ENCODE results near the gene FAM90A1. TPM values are rescaled to one million over a fixed set of nuclear protein-coding genes. Genes with fewer than 3 reads are reported as not detected.
"Not testable (repeated sequence)": the region's sequence is repeated elsewhere in the genome, so short reads cannot be mapped to it uniquely, and the experiment has no call there.

Gene FAM90A1
- total and polyA plus RNA-seq, 2 donors (not counting 1 experiment from before 2014, with no cell fraction given), result 0.05 to 0.33 TPM

DNA sequence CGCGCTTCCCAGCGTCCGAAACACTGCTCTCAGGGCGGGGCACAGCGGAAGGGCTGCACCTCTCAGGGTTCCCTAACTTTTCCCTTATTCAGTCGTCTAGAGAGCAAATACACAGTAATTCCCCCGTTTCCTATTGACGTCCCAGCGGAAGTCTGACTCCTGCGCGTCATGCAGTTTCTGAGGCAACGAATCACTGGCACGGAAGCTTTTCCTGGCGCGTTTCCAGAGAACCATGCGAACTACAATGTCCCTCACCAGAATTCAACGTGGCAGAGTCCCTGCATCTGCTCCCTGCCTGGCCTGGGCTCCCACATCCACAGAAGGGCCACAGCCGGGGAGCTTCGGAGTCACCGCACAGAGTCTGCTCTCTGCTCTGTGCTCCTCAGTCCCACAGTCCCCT is 6.0 kb downstream of the FAM90A1 start:
- H4K20me1 ChIP-seq (ENCODE audit: control insufficient read depth, extremely low read depth, insufficient read depth, low read length); H3K27ac ChIP-seq (ENCODE audit: insufficient read depth, low read length); H3K79me2 ChIP-seq (ENCODE audit: control insufficient read depth, insufficient read depth, low read length); H2AFZ ChIP-seq (ENCODE audit: low read length); H3K27me3 ChIP-seq (ENCODE audit: control insufficient read depth, insufficient read depth, low read length); H3K4me2 ChIP-seq (ENCODE audit: extremely low read depth, insufficient read depth, low read length); DNase-seq (ENCODE audit: low read depth in 2 of 2); H3K4me3 ChIP-seq (replicated peaks in 1 of 4; ENCODE audit: control extremely low read depth in 1 of 4, insufficient read depth in 1 of 4, low read depth in 3 of 4, low read length in 4 of 4); H3K9me3 ChIP-seq (ENCODE audit: control insufficient read depth, insufficient read depth, low read depth, low read length); H3K4me1 ChIP-seq (ENCODE audit: control insufficient read depth, extremely low read depth, insufficient read depth, low read length); H3K36me3 ChIP-seq (ENCODE audit: control insufficient read depth, insufficient read depth, low read length); H3K9ac ChIP-seq (ENCODE audit: insufficient read depth, low read length): not testable (repeated sequence)

DNA sequence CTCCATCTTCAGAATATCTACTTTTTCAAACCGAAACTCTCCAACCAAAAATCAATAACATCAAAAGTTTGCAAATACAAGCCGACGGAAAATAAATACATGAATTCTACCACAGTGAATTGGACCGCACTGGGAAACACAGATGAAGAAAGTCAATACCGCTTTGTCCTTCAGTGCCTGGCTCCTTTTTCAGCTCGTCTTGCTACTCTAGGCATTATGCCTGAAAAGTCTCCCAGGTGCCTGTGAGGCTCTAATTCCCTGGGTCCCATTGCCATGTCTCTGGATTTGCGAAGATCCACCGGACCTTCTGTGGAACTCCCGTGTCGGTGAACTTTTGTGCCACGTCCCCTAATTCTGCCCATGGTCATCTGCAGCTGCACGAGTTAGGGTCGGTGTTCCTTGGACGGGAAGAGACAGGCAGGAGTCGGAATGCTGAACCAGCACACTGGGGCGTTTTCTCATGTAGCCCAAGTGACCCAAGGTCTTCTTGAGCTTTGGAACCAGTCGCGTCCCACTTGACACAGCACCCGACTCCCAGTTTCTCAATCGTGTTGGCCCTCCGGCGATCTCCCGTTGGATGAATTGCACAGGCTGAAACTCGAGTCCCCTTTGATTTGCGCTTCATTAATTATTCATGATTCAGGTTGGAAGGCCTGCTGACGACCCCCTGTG is 8.6 kb downstream of the FAM90A1 start:
- DNase-seq (ENCODE audit: low read depth in 2 of 2); H3K36me3 ChIP-seq (ENCODE audit: control insufficient read depth, insufficient read depth, low read length); H3K4me2 ChIP-seq (ENCODE audit: extremely low read depth, insufficient read depth, low read length); H3K27me3 ChIP-seq (ENCODE audit: control insufficient read depth, insufficient read depth, low read length); H3K9me3 ChIP-seq (ENCODE audit: control insufficient read depth, insufficient read depth, low read depth, low read length); H3K27ac ChIP-seq (ENCODE audit: insufficient read depth, low read length); H4K20me1 ChIP-seq (ENCODE audit: control insufficient read depth, extremely low read depth, insufficient read depth, low read length); H3K4me3 ChIP-seq (replicated peaks in 1 of 4; ENCODE audit: control extremely low read depth in 1 of 4, insufficient read depth in 1 of 4, low read depth in 3 of 4, low read length in 4 of 4); H3K79me2 ChIP-seq (ENCODE audit: control insufficient read depth, insufficient read depth, low read length); H2AFZ ChIP-seq (ENCODE audit: low read length); H3K4me1 ChIP-seq (ENCODE audit: control insufficient read depth, extremely low read depth, insufficient read depth, low read length); H3K9ac ChIP-seq (ENCODE audit: insufficient read depth, low read length): not testable (repeated sequence)

DNA sequence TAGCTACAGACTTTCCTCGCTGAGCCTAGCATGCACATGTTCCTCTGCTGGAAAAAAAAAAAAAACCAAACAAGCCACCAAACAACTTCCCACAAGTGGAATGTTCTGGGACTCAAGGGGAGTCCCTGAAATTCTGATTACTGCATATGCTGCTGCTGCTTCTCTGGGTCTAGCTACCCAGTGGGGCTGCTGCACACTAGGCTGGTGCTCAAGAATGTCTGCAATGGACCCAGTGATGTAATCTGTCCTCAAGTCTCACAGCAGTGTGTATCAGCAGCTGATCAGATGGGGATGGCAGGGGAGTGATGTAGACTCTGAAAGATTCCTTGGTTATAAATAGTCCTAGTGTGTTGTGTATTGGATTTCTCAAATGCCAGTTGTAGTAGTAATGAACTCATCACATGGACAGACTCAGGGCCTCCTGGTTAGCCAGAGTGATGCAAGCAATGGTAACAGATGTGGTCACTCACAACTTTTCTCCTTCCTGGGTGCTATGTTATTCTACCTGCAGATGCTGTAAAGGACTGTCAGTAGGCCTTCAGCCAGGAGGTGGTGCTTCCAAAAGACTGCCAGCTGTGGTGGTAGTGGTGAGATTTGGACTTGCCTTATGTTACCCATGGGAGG is 29.6 kb downstream of the FAM90A1 start:
- H3K4me3 ChIP-seq (replicated peaks in 1 of 4; ENCODE audit: control extremely low read depth in 1 of 4, insufficient read depth in 1 of 4, low read depth in 3 of 4, low read length in 4 of 4); H3K4me1 ChIP-seq (ENCODE audit: control insufficient read depth, extremely low read depth, insufficient read depth, low read length); H3K36me3 ChIP-seq (ENCODE audit: control insufficient read depth, insufficient read depth, low read length); H4K20me1 ChIP-seq (ENCODE audit: control insufficient read depth, extremely low read depth, insufficient read depth, low read length); H3K27me3 ChIP-seq (ENCODE audit: control insufficient read depth, insufficient read depth, low read length); H3K79me2 ChIP-seq (ENCODE audit: control insufficient read depth, insufficient read depth, low read length); H3K4me2 ChIP-seq (ENCODE audit: extremely low read depth, insufficient read depth, low read length); H3K9ac ChIP-seq (ENCODE audit: insufficient read depth, low read length); H3K9me3 ChIP-seq (ENCODE audit: control insufficient read depth, insufficient read depth, low read depth, low read length); H2AFZ ChIP-seq (ENCODE audit: low read length): not testable (repeated sequence)
- peak; percentile 69 for DNase-seq (ENCODE audit: low read depth in 2 of 2)
- H3K27ac ChIP-seq (ENCODE audit: insufficient read depth, low read length), result peak overlapping the region; percentile 27

DNA sequence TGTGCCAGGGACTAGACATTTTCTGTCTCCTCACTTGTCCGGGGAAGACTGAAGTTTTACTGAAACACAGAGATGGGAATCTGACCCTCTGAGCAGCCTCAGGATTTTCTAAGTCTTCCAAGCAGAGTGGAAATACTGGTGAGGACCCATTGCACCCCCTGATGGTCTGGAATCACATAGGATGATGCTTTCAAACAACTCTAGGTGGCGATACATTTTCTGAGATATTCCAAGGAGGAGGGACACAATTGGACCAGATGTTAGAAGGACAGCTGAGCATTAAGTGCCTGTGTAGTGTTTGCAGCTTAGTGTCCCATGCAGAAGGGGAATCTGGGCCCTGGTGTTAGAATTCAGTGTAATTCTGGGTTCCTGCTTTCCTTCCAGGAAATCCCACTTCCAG is 39.3 kb downstream of the FAM90A1 start:
- not testable (repeated sequence) for DNase-seq (ENCODE audit: low read depth in 2 of 2); H3K4me2 ChIP-seq (ENCODE audit: extremely low read depth, insufficient read depth, low read length); H2AFZ ChIP-seq (ENCODE audit: low read length); H4K20me1 ChIP-seq (ENCODE audit: control insufficient read depth, extremely low read depth, insufficient read depth, low read length); H3K9me3 ChIP-seq (ENCODE audit: control insufficient read depth, insufficient read depth, low read depth, low read length); H3K79me2 ChIP-seq (ENCODE audit: control insufficient read depth, insufficient read depth, low read length); H3K9ac ChIP-seq (ENCODE audit: insufficient read depth, low read length); H3K4me3 ChIP-seq (replicated peaks in 1 of 4; ENCODE audit: control extremely low read depth in 1 of 4, insufficient read depth in 1 of 4, low read depth in 3 of 4, low read length in 4 of 4); H3K4me1 ChIP-seq (ENCODE audit: control insufficient read depth, extremely low read depth, insufficient read depth, low read length); H3K27me3 ChIP-seq (ENCODE audit: control insufficient read depth, insufficient read depth, low read length); H3K36me3 ChIP-seq (ENCODE audit: control insufficient read depth, insufficient read depth, low read length); H3K27ac ChIP-seq (ENCODE audit: insufficient read depth, low read length)

DNA sequence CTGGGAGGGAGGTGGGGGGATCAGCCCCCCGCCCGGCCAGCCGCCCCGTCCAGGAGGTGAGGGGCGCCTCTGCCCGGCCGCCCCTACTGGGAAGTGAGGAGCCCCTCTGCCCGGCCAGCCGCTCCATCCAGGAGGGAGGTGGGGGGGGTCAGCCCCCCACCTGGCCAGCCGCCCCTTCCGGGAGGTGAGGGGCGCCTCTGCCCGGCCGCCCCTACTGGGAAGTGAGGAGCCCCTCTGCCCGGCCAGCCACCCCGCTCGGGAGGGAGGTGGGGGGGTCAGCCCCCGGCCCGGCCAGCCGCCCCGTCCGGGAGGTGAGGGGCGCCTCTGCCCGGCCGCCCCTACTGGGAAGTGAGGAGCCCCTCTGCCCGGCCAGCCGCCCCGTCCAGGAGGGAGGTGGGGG is 43.2 kb downstream of the FAM90A1 start:
- H3K9me3 ChIP-seq (ENCODE audit: control insufficient read depth, insufficient read depth, low read depth, low read length); H3K79me2 ChIP-seq (ENCODE audit: control insufficient read depth, insufficient read depth, low read length); H3K27ac ChIP-seq (ENCODE audit: insufficient read depth, low read length); H3K27me3 ChIP-seq (ENCODE audit: control insufficient read depth, insufficient read depth, low read length); H4K20me1 ChIP-seq (ENCODE audit: control insufficient read depth, extremely low read depth, insufficient read depth, low read length); H3K4me2 ChIP-seq (ENCODE audit: extremely low read depth, insufficient read depth, low read length); H3K9ac ChIP-seq (ENCODE audit: insufficient read depth, low read length); H3K4me3 ChIP-seq (replicated peaks in 1 of 4; ENCODE audit: control extremely low read depth in 1 of 4, insufficient read depth in 1 of 4, low read depth in 3 of 4, low read length in 4 of 4); DNase-seq (ENCODE audit: low read depth in 2 of 2); H3K36me3 ChIP-seq (ENCODE audit: control insufficient read depth, insufficient read depth, low read length); H2AFZ ChIP-seq (ENCODE audit: low read length); H3K4me1 ChIP-seq (ENCODE audit: control insufficient read depth, extremely low read depth, insufficient read depth, low read length): not testable (repeated sequence)

DNA sequence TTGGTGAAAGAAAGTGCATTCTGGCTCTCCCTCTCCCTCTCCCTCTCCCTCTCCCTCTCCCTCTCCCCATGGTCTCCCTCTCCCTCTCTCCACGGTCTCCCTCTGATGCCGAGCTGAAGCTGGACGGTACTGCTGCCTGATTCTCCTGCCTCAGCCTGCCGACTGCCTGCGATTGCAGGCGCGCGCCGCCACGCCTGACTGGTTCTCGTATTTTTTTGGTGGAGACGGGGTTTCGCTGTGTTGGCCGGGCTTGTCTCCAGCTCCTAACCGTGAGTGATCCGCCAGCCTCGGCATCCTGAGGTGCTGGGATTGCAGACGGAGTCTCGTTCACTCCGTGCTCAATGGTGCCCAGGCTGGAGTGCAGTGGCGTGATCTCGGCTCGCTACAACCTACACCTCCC is 44.1 kb downstream of the FAM90A1 start:
- not testable (repeated sequence) for H3K4me3 ChIP-seq (replicated peaks in 1 of 4; ENCODE audit: control extremely low read depth in 1 of 4, insufficient read depth in 1 of 4, low read depth in 3 of 4, low read length in 4 of 4); DNase-seq (ENCODE audit: low read depth in 2 of 2); H2AFZ ChIP-seq (ENCODE audit: low read length); H3K4me2 ChIP-seq (ENCODE audit: extremely low read depth, insufficient read depth, low read length); H3K9me3 ChIP-seq (ENCODE audit: control insufficient read depth, insufficient read depth, low read depth, low read length); H4K20me1 ChIP-seq (ENCODE audit: control insufficient read depth, extremely low read depth, insufficient read depth, low read length); H3K36me3 ChIP-seq (ENCODE audit: control insufficient read depth, insufficient read depth, low read length); H3K4me1 ChIP-seq (ENCODE audit: control insufficient read depth, extremely low read depth, insufficient read depth, low read length); H3K27ac ChIP-seq (ENCODE audit: insufficient read depth, low read length); H3K27me3 ChIP-seq (ENCODE audit: control insufficient read depth, insufficient read depth, low read length); H3K9ac ChIP-seq (ENCODE audit: insufficient read depth, low read length); H3K79me2 ChIP-seq (ENCODE audit: control insufficient read depth, insufficient read depth, low read length)

DNA sequence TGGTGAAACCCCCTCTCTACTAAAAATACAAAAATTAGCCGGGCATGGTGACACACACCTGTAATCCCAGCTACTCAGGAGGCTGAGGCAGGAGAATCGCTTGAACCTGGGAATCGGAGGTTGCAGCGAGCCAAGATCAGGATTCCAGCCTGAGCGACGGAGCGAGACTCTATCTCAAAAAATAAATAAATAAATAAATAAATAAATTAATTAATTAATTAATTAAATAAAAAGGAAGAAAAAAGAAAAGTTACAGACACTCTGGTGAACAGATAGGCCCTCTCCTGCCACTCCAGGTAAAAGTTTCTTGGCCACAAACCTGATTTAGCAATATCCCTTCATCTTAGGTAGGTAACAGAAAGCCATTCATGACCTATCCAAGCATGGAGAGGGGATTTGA is 44.5 kb downstream of the FAM90A1 start:
- H3K36me3 ChIP-seq (ENCODE audit: control insufficient read depth, insufficient read depth, low read length); H3K27me3 ChIP-seq (ENCODE audit: control insufficient read depth, insufficient read depth, low read length); H3K79me2 ChIP-seq (ENCODE audit: control insufficient read depth, insufficient read depth, low read length); H3K4me2 ChIP-seq (ENCODE audit: extremely low read depth, insufficient read depth, low read length); H3K9ac ChIP-seq (ENCODE audit: insufficient read depth, low read length); H3K27ac ChIP-seq (ENCODE audit: insufficient read depth, low read length); H3K4me1 ChIP-seq (ENCODE audit: control insufficient read depth, extremely low read depth, insufficient read depth, low read length); DNase-seq (ENCODE audit: low read depth in 2 of 2); H3K9me3 ChIP-seq (ENCODE audit: control insufficient read depth, insufficient read depth, low read depth, low read length); H4K20me1 ChIP-seq (ENCODE audit: control insufficient read depth, extremely low read depth, insufficient read depth, low read length); H3K4me3 ChIP-seq (replicated peaks in 1 of 4; ENCODE audit: control extremely low read depth in 1 of 4, insufficient read depth in 1 of 4, low read depth in 3 of 4, low read length in 4 of 4); H2AFZ ChIP-seq (ENCODE audit: low read length): not testable (repeated sequence)
